DMS 273 treated with DMSO at 0.1 percent for 48 hours (cell line): ENCODE measurements around the gene CDHR2.
A peak's percentile ranks its signal among the peaks of the same experiment; 100 is the strongest.

ENCODE experiments used
- DNase-seq: peaks from one replicate; lab custom pipeline; 2025; lab: John Stamatoyannopoulos, UW

Gene CDHR2

GRCh38 chr5:176620333-176620981 is 71.3 kb downstream of the CDHR2 start:
- DNase-seq = no peak

- no peak for DNase-seq
These were observed 72.5 kb downstream of the CDHR2 start for GRCh38 chr5:176621661-176622079.

GRCh38 chr5:176624142-176624541 is 75.0 kb downstream of the CDHR2 start:
- DNase-seq = no peak

- no peak for DNase-seq
These were observed 75.8 kb downstream of the CDHR2 start for GRCh38 chr5:176624938-176625337.

- no peak for DNase-seq
These were observed 76.4 kb downstream of the CDHR2 start for GRCh38 chr5:176625512-176625911.

- no peak for DNase-seq
These were observed 77.1 kb downstream of the CDHR2 start for GRCh38 chr5:176625966-176626875.

- DNase-seq = no peak
These were observed 77.7 kb downstream of the CDHR2 start for GRCh38 chr5:176626876-176627236.

- DNase-seq = no peak
These were observed 78.4 kb downstream of the CDHR2 start for GRCh38 chr5:176627582-176627981.

- DNase-seq = no peak
These were observed 79.5 kb downstream of the CDHR2 start for GRCh38 chr5:176628406-176629228.

GRCh38 chr5:176629317-176629852 is 80.2 kb downstream of the CDHR2 start:
- DNase-seq = no peak

GRCh38 chr5:176629853-176630680 is 80.9 kb downstream of the CDHR2 start, which contains the start of the genes EIF4E1B and SNCB:
TSS of gene EIF4E1B (plus strand) at chr5:176630675. CDS start at chr5:176642788, 12,113 bp downstream.
TSS of gene SNCB (minus strand) at chr5:176630534. CDS start at chr5:176629654, 880 bp downstream.
- DNase-seq = peak; percentile 10

GRCh38 chr5:176630681-176631222 is 81.6 kb downstream of the CDHR2 start:
- DNase-seq = no peak

- DNase-seq = no peak
These were observed 82.5 kb downstream of the CDHR2 start for GRCh38 chr5:176631383-176632200.

- no peak for DNase-seq
These were observed 83.6 kb downstream of the CDHR2 start for GRCh38 chr5:176632745-176633144.

- DNase-seq = no peak
These were observed 84.5 kb downstream of the CDHR2 start for GRCh38 chr5:176633598-176633997.

- no peak for DNase-seq
These were observed 87.3 kb downstream of the CDHR2 start for GRCh38 chr5:176636426-176636825.

- no peak for DNase-seq
These were observed 88.4 kb downstream of the CDHR2 start for GRCh38 chr5:176637556-176637955.

GRCh38 chr5:176638437-176638836 is 89.3 kb downstream of the CDHR2 start:
- DNase-seq = no peak

- DNase-seq = no peak
These were observed 90.1 kb downstream of the CDHR2 start for GRCh38 chr5:176639208-176639607.

- peak; percentile 92 for DNase-seq
These were observed 90.8 kb downstream of the CDHR2 start for GRCh38 chr5:176639981-176640380.
